Panc1 (cell line): ENCODE results near the gene PTTG2. TPM values are rescaled to one million over a fixed set of nuclear protein-coding genes. Genes with fewer than 3 reads are reported as not detected.

Source experiments
- ATAC-seq: fragments of 200-7000 bp; cut with Tn5 transposase; 2 replicates; pipeline ENCODE4 v1.9.1; 2020; ENCODE audit warnings: mild to moderate bottlenecking, moderate library complexity
- BruUV-seq: library from RNA; stranded (reverse); fragments of 400-500 nt; replicated peaks from 2 replicates; lab custom pipeline; 2021; lab: Mats Ljungman, UMichigan
- CTCF ChIA-PET: fragments of 300-600 bp; sonication (Branson Sonifier 250); formaldehyde crosslinking; loops from one replicate; lab custom pipeline; 2022; ENCODE audit warnings: antibody characterized with exemption; lab: Charles Lee
- POLR2A ChIA-PET: fragments of 300-600 bp; sonication (Branson Sonifier 250); formaldehyde crosslinking; loops from one replicate; lab custom pipeline; 2022; ENCODE audit warnings: antibody characterized with exemption; lab: Charles Lee
- DNase-seq: peaks from one replicate; pipeline ENCODE4 v3.0.0-alpha.2; 2010; ENCODE audit warnings: low read depth, low spot score
- H3K27ac ChIP-seq: 2 replicates; pipeline ENCODE4 v1.5.1; 2011; ENCODE audit warnings: mild to moderate bottlenecking, low read length, inconsistent platforms
- H3K27me3 ChIP-seq: fragments of 200-500 bp; sonication (Bioruptor generic); 2 replicates; pipeline ENCODE4 v1.6.0; 2014; ENCODE audit warnings: low read length, inconsistent platforms; ENCODE audit not compliant: control insufficient read depth, insufficient read depth
- H3K36me3 ChIP-seq: fragments of 200-500 bp; sonication (Bioruptor generic); 2 replicates; pipeline ENCODE4 v1.5.1; 2014; ENCODE audit warnings: inconsistent platforms, mild to moderate bottlenecking, low read length, moderate library complexity; ENCODE audit not compliant: control insufficient read depth, insufficient read depth
- H3K4me1 ChIP-seq: 2 replicates; pipeline ENCODE4 v1.5.1; 2011; ENCODE audit warnings: inconsistent platforms, mild to moderate bottlenecking, low read length, moderate library complexity; ENCODE audit not compliant: control insufficient read depth, insufficient read depth
- H3K4me3 ChIP-seq, 2 experiments: 2 replicates each; pipeline ENCODE4 v1.5.1; 2011 to 2012; ENCODE audit warnings: low read depth in 2 of 2, low read length in 2 of 2, mild to moderate bottlenecking in 2 of 2, inconsistent platforms in 1 of 2, moderate library complexity in 1 of 2
- H3K9me3 ChIP-seq: fragments of 200-500 bp; sonication (Bioruptor generic); 2 replicates; pipeline ENCODE4 v1.5.1; 2014; ENCODE audit warnings: low read depth, mild to moderate bottlenecking, inconsistent platforms, low read length, moderate library complexity; ENCODE audit not compliant: control insufficient read depth, insufficient read depth
- POLR2AphosphoS5 ChIP-seq: IDR thresholded peaks from 2 replicates; pipeline ENCODE4 v1.6.1; 2012; ENCODE audit warnings: mild to moderate bottlenecking, low read depth, low read length, moderate library complexity
- SIN3A ChIP-seq: IDR thresholded peaks from 2 replicates; pipeline ENCODE4 v1.6.1; 2012; ENCODE audit warnings: low read depth, mild to moderate bottlenecking, low read length, moderate library complexity, borderline replicate concordance; ENCODE audit not compliant: insufficient read depth
- TCF7L2 ChIP-seq: IDR thresholded peaks from 2 replicates; pipeline ENCODE4 v1.6.1; 2011; ENCODE audit warnings: mild to moderate bottlenecking, low read depth, low read length, inconsistent platforms
- in situ Hi-C: cut with HindIII; loops from 2 replicates; pipeline ENCODE4 v1.10.0; 2016; ENCODE audit warnings: low sequenced_read_pairs, low pct_unique_long_range_greater_than_20kb
- intact Hi-C: fragments of 100-400 bp; cut with micrococcal nuclease; formaldehyde crosslinking; loops from one replicate; pipeline ENCODE4 v1.10.0; 2022; ENCODE audit not compliant: unreplicated experiment
- total RNA-seq: library from RNA; stranded (reverse); gene quantifications from one replicate; pipeline ENCODE4 v1.2.1, GENCODE V29; 2021; ENCODE audit not compliant: unreplicated experiment
- TF ChIP-seq, protein P1 (sequence below): fragments of 450-650 bp; IDR thresholded peaks from 2 replicates; pipeline ENCODE4 v1.5.1; 2017; ENCODE audit warnings: mild to moderate bottlenecking
- TF ChIP-seq, protein P2 (sequence below), 2 experiments: IDR thresholded peaks; 2 replicates each; pipeline ENCODE4 v1.6.1; 2011 to 2012; ENCODE audit warnings: low read depth in 2 of 2, control low read depth in 1 of 2, low read length in 1 of 2, mild to moderate bottlenecking in 1 of 2, moderate library complexity in 1 of 2; ENCODE audit not compliant: insufficient read depth in 1 of 2

The PTTG2 gene
- total RNA-seq, 1 experiment from 2014 or later = not detected

DNA sequence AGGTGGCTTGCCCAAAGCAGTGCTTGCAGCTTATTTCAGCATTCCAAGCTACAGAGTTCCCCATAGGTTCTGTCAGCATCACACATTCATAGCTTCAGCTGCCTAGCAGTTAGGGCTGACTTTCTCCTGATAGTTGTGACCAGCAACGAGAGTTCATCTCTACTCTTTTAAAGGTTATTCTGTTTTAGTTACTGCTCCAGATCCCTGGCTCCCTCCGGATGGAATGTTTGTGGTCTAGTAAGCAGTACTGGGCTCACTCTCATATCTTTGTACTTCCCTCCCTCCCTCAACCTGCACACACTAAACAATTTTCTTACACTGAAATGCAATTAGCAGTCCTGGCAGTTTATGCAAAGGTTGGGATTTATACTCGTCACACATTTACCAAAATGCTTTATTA, 43.9 kb downstream of the PTTG2 start:
- no peaks in the 10 kb centered on the region for H3K9me3 ChIP-seq
- ChIA-PET CTCF (interaction anchor here (1.2 kb wide), 1 partner anchor 328 kb away, joined by 3 read pairs; no protein-coding TSS in a partner anchor), POLR2A (no interaction called here)
- in situ Hi-C loops (no loop called here), intact Hi-C loops (no loop called here)
- TF ChIP-seq TCF7L2 (no peak), SIN3A (no peak), POLR2AphosphoS5 (no peak)
- TF ChIP-seq, protein P1, sequence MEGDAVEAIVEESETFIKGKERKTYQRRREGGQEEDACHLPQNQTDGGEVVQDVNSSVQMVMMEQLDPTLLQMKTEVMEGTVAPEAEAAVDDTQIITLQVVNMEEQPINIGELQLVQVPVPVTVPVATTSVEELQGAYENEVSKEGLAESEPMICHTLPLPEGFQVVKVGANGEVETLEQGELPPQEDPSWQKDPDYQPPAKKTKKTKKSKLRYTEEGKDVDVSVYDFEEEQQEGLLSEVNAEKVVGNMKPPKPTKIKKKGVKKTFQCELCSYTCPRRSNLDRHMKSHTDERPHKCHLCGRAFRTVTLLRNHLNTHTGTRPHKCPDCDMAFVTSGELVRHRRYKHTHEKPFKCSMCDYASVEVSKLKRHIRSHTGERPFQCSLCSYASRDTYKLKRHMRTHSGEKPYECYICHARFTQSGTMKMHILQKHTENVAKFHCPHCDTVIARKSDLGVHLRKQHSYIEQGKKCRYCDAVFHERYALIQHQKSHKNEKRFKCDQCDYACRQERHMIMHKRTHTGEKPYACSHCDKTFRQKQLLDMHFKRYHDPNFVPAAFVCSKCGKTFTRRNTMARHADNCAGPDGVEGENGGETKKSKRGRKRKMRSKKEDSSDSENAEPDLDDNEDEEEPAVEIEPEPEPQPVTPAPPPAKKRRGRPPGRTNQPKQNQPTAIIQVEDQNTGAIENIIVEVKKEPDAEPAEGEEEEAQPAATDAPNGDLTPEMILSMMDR = no peak
- TF ChIP-seq, protein P2, sequence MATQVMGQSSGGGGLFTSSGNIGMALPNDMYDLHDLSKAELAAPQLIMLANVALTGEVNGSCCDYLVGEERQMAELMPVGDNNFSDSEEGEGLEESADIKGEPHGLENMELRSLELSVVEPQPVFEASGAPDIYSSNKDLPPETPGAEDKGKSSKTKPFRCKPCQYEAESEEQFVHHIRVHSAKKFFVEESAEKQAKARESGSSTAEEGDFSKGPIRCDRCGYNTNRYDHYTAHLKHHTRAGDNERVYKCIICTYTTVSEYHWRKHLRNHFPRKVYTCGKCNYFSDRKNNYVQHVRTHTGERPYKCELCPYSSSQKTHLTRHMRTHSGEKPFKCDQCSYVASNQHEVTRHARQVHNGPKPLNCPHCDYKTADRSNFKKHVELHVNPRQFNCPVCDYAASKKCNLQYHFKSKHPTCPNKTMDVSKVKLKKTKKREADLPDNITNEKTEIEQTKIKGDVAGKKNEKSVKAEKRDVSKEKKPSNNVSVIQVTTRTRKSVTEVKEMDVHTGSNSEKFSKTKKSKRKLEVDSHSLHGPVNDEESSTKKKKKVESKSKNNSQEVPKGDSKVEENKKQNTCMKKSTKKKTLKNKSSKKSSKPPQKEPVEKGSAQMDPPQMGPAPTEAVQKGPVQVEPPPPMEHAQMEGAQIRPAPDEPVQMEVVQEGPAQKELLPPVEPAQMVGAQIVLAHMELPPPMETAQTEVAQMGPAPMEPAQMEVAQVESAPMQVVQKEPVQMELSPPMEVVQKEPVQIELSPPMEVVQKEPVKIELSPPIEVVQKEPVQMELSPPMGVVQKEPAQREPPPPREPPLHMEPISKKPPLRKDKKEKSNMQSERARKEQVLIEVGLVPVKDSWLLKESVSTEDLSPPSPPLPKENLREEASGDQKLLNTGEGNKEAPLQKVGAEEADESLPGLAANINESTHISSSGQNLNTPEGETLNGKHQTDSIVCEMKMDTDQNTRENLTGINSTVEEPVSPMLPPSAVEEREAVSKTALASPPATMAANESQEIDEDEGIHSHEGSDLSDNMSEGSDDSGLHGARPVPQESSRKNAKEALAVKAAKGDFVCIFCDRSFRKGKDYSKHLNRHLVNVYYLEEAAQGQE (IDR thresholded peaks at IDR 0.05; ENCODE audit: insufficient read depth in 1 of 2, low read depth in 2 of 2, low read length in 1 of 2) = no peak
- ATAC-seq (no peak), DNase-seq (no peak)
- no TSS peak for BruUV-seq
- no peaks in the 10 kb centered on the region for H3K27me3 ChIP-seq
- H3K36me3 ChIP-seq = no peaks in the 10 kb centered on the region
- H3K27ac ChIP-seq = no peak overlapping the region
- H3K4me1 ChIP-seq = no peaks in the 10 kb centered on the region
- H3K4me3 ChIP-seq = no peak overlapping the region

DNA sequence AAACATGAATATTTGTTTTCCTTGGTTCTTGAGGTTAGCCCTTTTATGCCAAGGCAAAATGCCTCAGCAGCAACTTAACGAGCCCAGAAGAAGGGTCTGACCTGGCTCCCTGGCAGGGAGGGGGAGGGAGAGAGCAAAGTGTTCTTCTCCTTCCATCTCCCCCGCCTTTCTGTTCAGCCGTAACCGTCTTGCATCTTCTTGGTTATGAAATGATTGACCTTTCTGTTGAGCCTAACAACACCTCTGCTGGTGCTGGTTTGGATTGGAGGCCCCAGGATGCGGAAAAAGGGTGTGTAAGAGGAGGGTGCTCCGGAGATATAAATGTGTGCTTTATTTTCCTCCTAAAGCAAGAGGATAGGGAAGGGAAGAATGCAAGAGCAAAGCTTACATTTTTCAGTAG, 44.7 kb downstream of the PTTG2 start:
- ChIA-PET CTCF (no interaction called here), POLR2A (no interaction called here)
- ATAC-seq (no peak), DNase-seq (no peak)
- H3K27ac ChIP-seq = no peak overlapping the region
- H3K9me3 ChIP-seq = no peaks in the 10 kb centered on the region
- H3K36me3 ChIP-seq = no peaks in the 10 kb centered on the region
- H3K27me3 ChIP-seq = no peaks in the 10 kb centered on the region
- no TSS peak for BruUV-seq
- intact Hi-C loops (no loop called here), in situ Hi-C loops (no loop called here)
- no peaks in the 10 kb centered on the region for H3K4me1 ChIP-seq
- H3K4me3 ChIP-seq = no peak overlapping the region
- TF ChIP-seq, protein P2 (IDR thresholded peaks at IDR 0.05; ENCODE audit: insufficient read depth in 1 of 2, low read depth in 2 of 2, low read length in 1 of 2) = no peak
- TF ChIP-seq SIN3A (no peak), POLR2AphosphoS5 (no peak), TCF7L2 (no peak)
- TF ChIP-seq, protein P1 = no peak
